Glutamatergic neuron (in vitro differentiated cells): ENCODE measurements around the gene GPSM3. TPM values are rescaled to one million over a fixed set of nuclear protein-coding genes. Genes with fewer than 3 reads are reported as not detected.
"Not testable (repeated sequence)": the region's sequence is repeated elsewhere in the genome, so short reads cannot be mapped to it uniquely, and the experiment has no call there.

Experiments
- DNase-seq: peaks from one replicate; pipeline ENCODE4 v3.0.0; 2022
- H3K27ac Mint-ChIP-seq: one replicate; pipeline ENCODE4 v1.8.0; 2020; ENCODE audit warnings: mild to moderate bottlenecking, mixed read lengths, inconsistent platforms; ENCODE audit not compliant: unreplicated experiment
- H3K27me3 Mint-ChIP-seq: one replicate; pipeline ENCODE4 v1.8.0; 2020; ENCODE audit warnings: mild to moderate bottlenecking, moderate library complexity, mixed read lengths, inconsistent platforms; ENCODE audit not compliant: unreplicated experiment
- H3K36me3 Mint-ChIP-seq: one replicate; pipeline ENCODE4 v1.8.0; 2020; ENCODE audit warnings: mild to moderate bottlenecking, mixed read lengths, inconsistent platforms; ENCODE audit not compliant: unreplicated experiment
- H3K4me1 Mint-ChIP-seq: one replicate; pipeline ENCODE4 v1.8.0; 2020; ENCODE audit warnings: mild to moderate bottlenecking, low read depth, mixed read lengths, inconsistent platforms; ENCODE audit not compliant: unreplicated experiment
- H3K4me3 Mint-ChIP-seq: one replicate; pipeline ENCODE4 v1.8.0; 2020; ENCODE audit warnings: mild to moderate bottlenecking, mixed read lengths, inconsistent platforms; ENCODE audit not compliant: unreplicated experiment
- H3K9me3 Mint-ChIP-seq: one replicate; pipeline ENCODE4 v1.8.0; 2020; ENCODE audit warnings: mild to moderate bottlenecking, moderate library complexity, mixed read lengths, inconsistent platforms; ENCODE audit not compliant: unreplicated experiment
- CTCF ChIP-seq: fragments of 200-600 bp; sonication (generic); IDR thresholded peaks from one replicate; pipeline ENCODE4 v1.5.0; 2021; ENCODE audit not compliant: partially characterized antibody, unreplicated experiment
- total RNA-seq: library from RNA; stranded (reverse); fragmentation: NEBNext Ultra II Directional; extraction: Animal tissue kit (Norgen Biotek cat#: 25700); gene quantifications from one replicate; pipeline ENCODE4 v1.2.1, GENCODE V29; 2021; ENCODE audit not compliant: unreplicated experiment

GPSM3 gene
- total RNA-seq, 1 donor from 2014 or later = 3.2 TPM

- Mint-ChIP-seq H3K27me3 (peaks cover 8% of the 10 kb centered on the region), H3K4me1 (peaks cover 11% of the 10 kb centered on the region)
Measured at GRCh38 chr6:32194825-32195651, 2.6 kb upstream of the GPSM3 start.

GRCh38 chr6:32194388-32194787 is 1.9 kb upstream of the GPSM3 start:
- peaks cover 16% of the 10 kb centered on the region for H3K9me3 Mint-ChIP-seq
- peaks cover 8% of the 10 kb centered on the region for H3K27me3 Mint-ChIP-seq
- no peak for DNase-seq
- no peaks in the 10 kb centered on the region for H3K36me3 Mint-ChIP-seq
- H3K4me1 Mint-ChIP-seq = peaks cover 11% of the 10 kb centered on the region
- no peak for TF ChIP-seq CTCF
- H3K27ac Mint-ChIP-seq = peak overlapping the region; percentile 80
- peak overlapping the region; percentile 88 for H3K4me3 Mint-ChIP-seq

More at GRCh38 chr6:32194825-32195651, 2.6 kb upstream of the GPSM3 start:
- peak overlapping the region; percentile 88 for H3K4me3 Mint-ChIP-seq
- DNase-seq = no peak
- no peaks in the 10 kb centered on the region for H3K36me3 Mint-ChIP-seq
- peak overlapping the region; percentile 80 for H3K27ac Mint-ChIP-seq
- TF ChIP-seq CTCF = no peak
- H3K9me3 Mint-ChIP-seq = peaks cover 16% of the 10 kb centered on the region

GRCh38 chr6:32193096-32193495 is 653 bp upstream of the GPSM3 start:
- H3K27ac Mint-ChIP-seq, H3K4me3 Mint-ChIP-seq: not testable (repeated sequence)
- peaks cover 17% of the 10 kb centered on the region for H3K4me1 Mint-ChIP-seq

GRCh38 chr6:32191696-32192607 is 491 bp downstream of the GPSM3 start:
- TF ChIP-seq CTCF = no peak
- no peaks in the 10 kb centered on the region for H3K36me3 Mint-ChIP-seq
- H3K27ac Mint-ChIP-seq = peak overlapping the region; percentile 59
- DNase-seq = no peak
- H3K27me3 Mint-ChIP-seq = peaks cover 15% of the 10 kb centered on the region
- H3K4me1 Mint-ChIP-seq = peaks cover 18% of the 10 kb centered on the region
- no peak overlapping the region for H3K4me3 Mint-ChIP-seq
- H3K9me3 Mint-ChIP-seq = peaks cover 20% of the 10 kb centered on the region

More at GRCh38 chr6:32193096-32193495, 653 bp upstream of the GPSM3 start:
- peaks cover 11% of the 10 kb centered on the region for H3K27me3 Mint-ChIP-seq
- not testable (repeated sequence) for DNase-seq, H3K36me3 Mint-ChIP-seq
- H3K9me3 Mint-ChIP-seq = peaks cover 21% of the 10 kb centered on the region

GRCh38 chr6:32190911-32191677 is 1.3 kb downstream of the GPSM3 start:
- Mint-ChIP-seq H3K4me3 (no peak overlapping the region), H3K27me3 (peaks cover 11% of the 10 kb centered on the region), H3K27ac (no peak overlapping the region), H3K9me3 (peaks cover 17% of the 10 kb centered on the region), H3K4me1 (peaks cover 18% of the 10 kb centered on the region), H3K36me3 (no peaks in the 10 kb centered on the region)
- no peak for DNase-seq
- TF ChIP-seq CTCF = no peak
